GM19468 (cell line): ENCODE measurements around the gene HTRA3.

ENCODE experiments used
- ATAC-seq: cut with Tn5 transposase; IDR thresholded peaks from one replicate; pipeline ENCODE4 v1.9.1; 2021; ENCODE audit warnings: mild to moderate bottlenecking, moderate library complexity, moderate number of reproducible peaks; ENCODE audit not compliant: unreplicated experiment; ENCODE audit errors: extremely low read depth

Gene HTRA3

DNA sequence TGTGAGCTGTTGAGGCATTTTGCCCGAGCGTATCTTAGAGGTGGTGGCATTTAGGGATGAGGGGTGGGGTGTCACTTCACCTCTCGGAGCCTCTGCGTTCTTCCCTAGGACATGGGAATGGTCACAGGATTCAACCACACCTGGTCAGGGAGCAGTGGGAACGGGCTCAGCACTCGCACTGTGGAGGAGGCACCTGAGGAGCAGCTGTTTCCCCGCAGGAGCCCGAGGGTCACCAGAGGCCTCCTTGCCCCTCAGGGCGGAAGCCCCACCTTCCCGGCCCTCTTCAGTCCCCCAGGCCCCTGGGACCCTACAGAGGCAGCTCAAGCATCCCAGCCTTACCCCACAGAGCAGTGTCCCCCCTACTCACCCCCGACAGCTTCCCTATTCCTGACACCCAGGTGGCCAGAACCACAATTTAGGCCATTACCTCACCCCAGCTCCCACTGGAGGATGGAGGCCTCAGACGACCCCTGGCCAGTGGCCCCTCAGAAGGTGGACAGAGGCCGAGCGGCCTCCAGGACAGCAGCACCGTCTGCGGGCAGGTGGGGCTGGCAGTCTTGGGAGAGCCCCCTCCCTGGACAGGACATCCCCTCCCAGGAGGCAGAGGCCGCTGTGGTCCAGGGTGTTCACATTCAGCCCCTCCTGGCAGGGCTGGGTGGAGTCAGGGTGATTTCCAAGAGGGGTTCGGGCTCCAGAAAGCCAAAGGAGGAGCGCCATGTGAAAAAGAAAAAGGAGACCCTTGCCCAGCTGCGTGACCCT is 4.2 kb upstream of the HTRA3 start:
- ATAC-seq, result no peak

DNA sequence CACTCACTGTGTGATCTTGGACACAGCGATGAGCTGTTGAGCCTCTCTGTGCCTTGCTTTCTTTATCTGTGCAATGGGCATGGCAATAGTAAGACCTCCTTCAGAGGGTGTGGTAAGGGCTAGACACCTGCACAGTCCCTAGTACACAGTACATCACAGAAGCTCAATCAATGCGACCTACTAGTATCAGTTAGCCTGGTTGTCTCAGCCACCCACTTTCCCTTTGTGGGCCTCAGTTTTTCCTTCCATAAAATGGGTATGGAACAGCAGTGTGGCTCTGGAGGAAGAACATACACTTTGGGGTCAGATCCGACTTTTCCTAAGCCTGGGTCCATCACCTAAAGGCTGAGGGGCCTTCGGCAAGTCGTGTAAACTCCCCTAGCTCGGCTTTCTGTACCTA is 3.5 kb upstream of the HTRA3 start:
- no peak for ATAC-seq

DNA sequence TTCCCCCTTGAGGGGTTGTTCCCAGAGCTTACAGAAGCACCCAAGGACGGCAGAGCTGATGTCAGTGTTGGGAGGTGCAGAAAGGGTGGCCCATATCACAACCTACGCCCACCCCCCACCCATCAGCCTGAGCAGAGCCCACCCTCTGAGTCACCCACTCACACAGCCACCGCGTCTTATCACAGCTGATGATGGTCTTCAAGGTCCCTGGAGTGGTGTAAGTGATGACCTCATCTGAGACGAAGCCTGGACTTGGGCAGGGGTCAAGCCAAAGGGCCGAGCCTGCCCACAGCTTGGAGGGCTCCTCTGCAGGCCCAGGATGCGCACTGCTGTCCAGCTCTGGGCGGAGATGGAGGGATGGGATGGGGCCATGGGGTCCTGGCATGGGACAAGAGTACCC is 3.0 kb upstream of the HTRA3 start:
- no peak for ATAC-seq

DNA sequence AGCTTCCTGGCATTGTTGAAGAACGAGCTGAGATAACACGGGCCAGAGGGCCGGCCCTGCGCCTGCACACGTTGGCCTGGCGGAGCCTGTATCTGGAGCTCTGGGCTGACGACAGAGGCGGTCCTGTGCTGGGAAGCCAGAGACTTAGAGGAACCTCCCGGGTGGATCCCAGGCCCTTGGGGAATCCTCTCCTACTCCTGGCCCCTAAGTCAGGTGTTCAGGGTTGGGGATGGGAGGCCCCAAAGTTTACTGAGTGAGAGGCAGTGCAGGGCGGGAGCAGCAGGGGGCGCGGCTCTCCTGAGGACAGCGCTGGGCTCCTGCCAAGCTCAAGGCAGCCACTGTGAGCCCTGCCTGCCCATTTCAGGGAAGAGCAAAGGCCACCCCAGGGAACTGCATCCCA is 2.5 kb upstream of the HTRA3 start:
- ATAC-seq, result no peak

DNA sequence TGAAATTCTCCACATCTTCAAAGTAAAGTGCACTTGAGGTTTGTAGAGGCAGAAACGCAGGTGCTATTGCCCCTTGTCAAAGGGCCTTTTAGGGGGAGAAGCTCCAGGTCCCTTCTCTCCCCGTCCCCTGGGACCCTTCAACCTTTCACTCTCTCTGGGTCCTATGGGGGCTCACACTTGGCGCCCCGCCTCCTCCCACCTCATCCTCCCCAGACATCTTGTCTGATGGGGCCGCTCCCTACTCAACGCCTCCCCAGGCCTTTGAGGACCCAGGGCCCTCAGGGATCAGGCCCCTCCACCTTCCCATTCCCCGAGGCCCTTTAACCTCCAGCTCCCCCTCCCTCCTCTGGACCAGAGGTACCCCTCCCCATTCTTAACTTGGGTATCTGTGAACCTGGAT is 1.3 kb upstream of the HTRA3 start:
- ATAC-seq, result no peak

DNA sequence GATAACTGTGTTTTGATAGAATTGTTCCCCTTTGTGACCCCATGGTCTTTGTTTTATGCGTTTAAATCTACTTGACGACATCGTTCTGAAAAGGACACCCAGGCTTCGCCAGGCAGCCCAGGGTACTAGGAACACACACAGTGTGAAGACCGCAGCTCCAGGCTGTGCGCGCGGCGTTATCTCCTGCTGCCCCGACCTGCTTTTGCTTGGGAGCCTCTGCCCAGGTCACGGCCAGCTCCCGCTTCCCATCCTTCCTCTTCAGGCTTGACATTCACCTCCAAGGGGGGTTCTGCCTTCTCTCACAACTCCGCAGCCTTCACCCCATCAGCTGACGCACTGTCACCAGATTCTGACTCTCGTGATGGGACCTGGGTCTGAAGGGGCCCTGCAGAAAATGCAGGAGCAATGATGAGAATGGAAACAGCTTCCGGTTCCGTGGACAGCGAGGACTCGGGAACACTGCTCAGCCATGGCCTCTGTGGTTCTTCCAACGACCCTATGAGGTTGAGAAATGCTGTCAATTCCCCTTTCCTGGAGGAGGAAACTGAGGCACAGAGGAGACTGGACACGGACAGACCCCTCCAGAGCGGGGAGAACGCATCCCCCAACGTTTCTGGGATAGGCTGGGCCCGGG is 536 bp upstream of the HTRA3 start:
- no peak for ATAC-seq

DNA sequence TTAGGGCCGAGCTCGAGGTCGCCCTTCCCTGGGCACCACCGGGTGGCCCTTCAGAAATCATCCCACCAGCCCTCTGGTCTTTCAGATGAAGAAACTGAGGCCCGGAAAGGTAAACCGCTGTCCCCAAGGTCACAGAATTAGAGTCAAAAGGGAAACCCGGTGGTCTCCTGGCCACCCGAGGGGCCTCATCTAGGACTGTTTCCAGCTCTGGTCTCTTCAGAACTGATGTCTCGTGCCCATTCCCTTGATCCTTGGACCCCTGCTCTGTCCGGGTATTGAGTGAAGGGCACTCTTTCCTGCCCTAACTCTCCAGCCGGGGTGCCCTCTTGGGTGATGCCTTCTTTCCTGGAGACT is 841 bp downstream of the HTRA3 start:
- no peak for ATAC-seq

DNA sequence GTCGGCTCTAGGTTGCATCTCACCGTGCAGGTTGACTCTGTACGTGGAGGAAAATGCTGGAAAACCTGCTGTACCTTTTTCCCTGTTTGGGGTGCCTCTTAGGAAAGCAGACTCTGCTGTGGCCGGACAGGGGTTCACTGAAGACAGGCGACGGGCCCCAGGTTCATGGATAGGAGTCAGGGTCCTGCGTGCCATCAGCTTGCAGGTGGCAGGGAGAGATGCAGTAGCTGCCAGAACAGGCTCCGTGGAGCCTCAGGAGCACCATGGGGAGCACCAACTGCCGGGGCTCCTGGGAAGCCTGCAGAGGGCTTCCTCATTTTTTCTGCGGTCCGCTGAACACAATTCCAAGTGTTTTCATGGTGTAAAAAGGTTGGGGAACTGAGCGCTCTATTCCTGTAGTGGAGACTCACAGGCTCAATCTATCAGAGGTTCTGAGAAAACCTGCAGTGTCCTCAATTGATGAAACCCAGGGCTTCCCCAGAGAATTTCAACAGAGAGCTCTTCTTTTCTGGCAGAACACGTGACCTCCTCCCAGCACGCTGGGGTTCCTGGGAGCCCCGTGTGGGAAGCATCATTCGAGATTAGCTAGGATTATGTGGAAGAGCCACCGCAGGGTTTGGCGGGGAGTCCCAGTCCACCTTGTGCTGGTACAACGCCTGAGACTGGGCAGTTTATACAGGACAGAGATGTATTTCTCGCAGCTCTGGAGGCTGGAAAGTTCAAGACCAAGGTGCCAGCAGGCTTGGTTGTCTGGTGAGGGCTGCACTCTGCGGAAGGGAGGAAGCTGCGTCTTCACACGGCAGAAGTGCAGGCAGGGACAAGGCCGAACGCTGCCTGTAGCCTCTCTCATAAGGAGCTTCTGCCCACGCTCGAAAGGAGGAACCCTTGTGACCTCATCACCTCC is 1.6 kb downstream of the HTRA3 start:
- no peak for ATAC-seq

DNA sequence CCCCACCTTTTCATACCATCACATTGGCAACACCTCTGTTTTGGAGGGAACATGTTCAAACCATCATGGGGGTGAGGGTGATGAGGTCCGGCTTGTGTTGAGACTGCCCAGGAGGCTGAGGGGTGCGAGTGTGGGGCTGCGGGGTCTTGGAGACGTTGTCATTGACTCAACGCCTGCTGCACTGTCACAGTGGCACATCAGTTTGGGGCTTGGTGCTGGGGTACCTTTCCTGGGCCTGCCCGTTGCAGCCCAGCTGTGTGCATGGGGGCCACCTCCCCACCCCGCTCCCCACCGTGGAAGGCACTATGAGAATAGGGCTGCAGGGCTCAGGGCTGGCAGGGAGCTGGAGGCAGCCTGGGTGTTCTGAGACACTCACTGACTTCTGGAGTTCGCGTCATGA is 2.3 kb downstream of the HTRA3 start:
- no peak for ATAC-seq

DNA sequence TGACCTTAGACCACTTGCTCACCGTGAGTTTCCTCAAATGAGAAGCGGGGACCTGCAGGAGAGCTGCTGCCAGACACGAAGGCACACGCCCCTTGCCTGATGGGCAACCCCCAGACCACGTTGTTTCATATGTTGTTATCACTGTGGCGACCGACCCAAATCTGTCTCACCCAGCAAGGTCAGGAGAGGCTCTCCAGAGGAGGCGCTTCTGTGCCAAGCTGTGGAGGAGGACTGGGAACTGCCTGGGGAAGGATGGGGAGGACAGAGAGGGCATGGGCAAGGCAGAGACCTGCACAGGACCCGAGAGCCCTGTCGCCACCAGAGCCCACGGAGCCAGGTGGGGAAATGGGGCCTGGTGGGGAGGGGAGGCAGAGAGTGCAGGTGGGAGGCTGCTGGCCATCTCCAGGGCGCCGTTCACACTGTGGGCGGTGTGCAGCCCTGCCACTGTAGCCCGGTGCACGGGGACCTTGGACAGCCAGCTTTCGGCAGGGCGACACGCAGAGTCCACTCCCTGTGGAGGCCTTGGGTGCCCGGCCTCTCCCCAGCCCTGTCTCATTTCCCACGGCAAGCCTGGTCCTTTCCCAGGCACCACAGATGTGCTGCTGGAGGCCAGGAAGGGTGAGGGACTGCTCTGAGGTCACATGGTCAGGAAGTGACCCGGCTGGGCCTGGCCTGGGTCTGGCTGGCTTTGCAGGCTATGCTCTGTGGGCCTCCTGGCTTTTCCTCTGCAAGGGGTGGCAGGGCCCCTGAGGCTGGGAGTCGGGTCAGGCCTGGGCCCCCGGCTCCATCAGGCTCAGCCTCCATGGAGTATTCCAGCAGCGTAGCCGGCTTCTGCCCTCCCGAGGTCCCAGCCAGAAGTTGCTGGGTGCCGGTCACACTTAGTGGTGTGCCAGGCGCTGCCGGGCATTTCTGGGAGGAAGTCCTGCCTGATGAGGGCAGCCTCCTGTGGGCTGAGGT is 3.2 kb downstream of the HTRA3 start:
- no peak for ATAC-seq

DNA sequence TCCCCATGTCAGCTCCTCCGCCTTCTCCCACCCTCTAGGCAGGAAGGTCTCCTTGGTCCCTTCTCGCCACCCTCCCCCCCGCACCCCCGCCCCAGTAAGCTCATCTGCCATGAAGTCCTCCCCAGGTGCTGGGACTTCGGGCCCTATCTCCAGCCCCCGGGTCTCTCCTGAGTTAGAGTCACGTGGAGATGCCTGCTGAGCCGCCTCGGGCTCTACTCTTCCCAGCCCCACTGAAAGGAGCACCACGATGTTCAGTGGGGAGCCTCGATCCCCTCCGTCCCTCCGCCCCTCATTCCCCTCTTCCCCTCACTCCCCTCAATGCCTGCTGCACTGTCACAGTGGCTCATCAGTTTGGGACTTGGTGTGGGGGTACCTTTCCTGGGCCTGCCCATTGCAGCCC is 3.9 kb downstream of the HTRA3 start:
- ATAC-seq, result no peak

DNA sequence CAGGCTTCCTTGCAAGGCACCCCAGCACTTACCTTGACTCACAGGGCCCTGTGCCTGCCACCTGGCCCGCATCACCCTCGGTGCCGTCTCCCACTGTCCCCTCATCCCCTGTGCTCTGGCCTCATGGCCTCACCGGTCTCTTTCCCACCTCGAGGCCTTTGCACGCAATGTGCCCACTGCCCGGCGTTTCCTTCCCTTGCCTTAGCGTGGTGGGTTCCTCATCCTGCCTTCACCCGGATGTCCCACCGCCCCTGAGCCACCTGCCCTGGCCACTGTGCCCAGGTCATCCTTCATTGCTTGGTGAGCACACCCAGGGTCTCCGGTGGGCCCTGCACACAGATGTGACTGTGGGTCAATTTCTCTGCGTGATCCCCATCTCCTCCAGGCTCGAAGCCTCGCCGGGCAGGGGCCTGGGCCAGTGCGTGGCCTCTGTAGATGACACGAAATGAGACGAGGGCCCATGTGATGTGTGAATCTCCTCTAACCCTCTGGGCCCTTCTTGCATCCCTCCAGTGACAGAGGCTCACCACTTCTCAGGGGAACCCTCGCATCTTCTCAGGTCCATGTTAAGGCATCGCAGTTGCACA is 4.6 kb downstream of the HTRA3 start:
- no peak for ATAC-seq

DNA sequence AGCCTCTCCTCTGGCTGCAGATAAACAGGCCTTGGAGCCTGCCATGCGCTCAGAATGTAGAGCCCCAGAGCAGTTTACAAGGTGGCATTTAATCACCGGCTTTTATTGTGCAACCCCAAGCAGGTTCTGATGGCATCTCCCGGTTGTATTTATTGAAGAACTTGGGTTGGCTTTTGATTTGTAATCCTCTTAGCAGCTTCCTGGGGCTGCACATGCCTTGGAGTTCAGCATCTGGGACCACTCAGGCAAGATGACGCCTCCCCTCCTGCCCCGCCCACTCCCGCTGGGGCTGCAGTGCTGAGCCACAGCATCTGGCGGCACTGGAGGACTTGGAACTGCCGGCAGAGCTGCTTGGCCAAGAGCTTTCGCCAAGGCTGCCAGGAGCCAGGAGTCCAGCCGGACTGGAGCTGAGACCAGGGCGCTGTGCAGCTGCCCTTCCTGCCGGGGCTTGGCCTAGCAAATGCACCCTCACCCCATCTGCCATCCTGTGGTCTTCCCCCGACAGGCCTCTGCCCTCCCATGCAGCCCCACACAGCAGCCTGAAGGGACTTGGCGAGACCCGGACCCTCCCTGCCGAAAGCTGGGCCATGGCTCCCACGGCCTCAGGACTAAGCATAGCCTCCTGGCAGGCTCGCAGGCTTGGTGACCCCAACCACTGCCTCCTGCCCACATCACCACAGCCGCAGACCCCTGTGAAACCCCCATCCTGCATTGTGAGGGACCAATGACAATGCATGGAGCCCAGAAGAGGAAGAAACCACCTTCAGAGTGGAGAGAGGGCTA is 5.4 kb downstream of the HTRA3 start:
- ATAC-seq, result no peak

DNA sequence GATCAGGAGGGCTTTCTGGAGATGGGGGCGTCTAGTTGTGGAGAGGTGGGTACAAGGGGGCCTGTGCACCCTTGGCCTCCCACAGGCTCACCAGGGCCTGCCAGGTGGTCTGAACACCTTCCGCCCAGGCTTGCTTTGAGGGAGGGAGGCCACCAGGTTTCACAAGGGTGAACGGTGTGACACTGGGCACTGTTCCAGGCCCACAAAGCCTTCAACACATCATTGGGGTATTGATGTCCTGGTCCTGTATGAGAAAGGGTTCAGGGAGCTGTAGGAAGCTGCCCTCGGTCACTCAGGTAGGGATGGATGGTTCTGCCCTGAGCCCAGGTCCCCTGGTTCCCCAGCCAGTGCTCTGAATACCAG is 6.0 kb downstream of the HTRA3 start:
- ATAC-seq, result no peak

DNA sequence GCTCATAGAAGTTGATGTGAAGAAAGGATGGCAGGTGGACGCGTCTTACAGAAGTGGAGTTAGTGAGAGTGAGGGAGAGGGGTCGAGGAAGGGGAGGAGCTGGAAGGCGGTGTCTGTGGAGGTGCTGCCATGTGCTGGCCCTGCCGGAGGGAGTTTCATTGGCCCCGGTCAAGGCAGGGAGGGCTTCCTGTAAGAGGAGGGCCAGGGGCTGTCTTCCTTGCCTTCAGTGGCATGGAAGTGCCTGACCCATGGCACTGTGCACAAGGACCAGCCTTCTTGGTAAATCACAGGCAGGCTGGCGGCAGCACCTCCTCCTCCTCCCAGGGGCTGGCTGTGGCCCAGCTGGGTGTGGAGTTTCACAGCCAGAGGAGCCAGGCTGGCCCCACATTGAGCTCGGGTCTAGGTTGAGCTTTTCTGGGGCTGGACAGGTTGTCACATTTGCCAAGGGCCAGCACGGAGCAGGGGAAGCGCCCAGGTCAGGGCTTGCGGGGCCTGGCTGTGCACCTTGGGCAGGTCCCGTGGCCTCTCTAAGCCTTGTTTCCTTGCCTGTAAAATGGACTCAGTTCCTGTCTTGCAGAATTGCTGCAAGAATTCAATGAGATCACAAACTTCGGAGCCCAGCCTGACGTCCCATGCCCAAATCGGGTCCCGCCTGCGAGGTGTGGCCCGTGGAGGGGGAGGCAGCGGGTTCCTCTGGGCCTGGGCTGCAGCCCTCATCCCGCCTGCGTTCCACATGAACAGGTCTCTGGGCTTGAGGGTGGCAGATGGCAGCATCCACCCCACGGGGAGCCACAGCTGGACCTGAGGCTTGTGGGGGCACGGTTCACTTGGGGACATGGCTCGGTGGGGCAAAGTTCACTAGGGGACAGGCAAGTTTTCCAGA is 7.0 kb downstream of the HTRA3 start:
- ATAC-seq, result no peak

DNA sequence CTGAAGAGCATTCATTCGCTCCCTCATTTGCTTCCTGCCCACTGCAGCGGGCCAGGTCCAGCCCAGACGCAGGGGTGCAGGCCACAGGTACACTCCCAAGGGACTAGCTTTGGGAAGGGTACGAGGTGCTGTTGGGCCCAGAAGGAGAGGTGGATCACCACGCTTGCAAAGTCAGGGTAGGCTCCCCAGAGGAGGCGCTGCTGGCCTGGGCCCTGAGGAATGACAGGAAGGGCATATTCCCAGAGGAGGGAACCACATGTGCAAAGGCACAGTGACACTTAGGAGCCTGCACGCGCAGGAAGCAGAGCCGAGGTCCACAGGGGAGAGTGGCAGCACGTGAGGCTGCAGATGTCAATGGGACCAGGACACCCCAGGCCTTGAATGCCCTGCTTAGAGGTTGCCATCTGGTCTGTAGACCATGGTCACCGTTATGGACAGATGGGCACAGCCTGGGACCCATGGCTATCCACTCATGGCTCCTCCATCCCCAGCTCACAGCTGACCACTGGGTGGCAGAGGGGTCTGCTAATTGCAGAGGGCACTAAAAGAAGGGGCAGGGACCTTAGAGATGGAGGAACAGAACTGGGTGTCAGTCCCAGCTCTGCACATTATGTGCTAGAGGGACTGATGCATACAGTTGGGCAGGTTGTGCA is 7.9 kb downstream of the HTRA3 start:
- ATAC-seq, result no peak

DNA sequence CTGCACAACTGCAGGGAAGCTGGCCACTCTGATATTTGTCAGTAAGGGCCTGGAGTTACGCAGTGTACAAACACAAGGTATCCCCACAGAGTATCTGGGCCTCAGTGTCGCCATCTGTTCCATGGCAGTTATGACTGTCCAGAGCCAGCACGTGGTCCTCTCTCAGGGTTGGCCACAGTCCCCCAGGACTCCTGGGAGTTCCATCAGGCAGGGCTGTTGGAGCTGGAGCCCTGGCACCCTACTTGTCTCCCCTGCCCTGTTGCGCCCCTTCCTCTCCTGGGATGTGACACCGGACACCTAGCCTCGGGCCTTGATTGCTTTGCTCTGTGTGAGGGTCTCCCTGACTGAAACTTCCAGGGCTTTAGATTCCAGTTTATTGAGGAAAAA is 8.4 kb downstream of the HTRA3 start:
- no peak for ATAC-seq
